PC-3 (cell line): Measurements from ENCODE around the gene CYP4F11. TPM values are rescaled to one million over a fixed set of nuclear protein-coding genes. Genes with fewer than 3 reads are reported as not detected.

Experiments used
- ATAC-seq: fragments of 200-7000 bp; cut with Tn5 transposase; 2 replicates; pipeline ENCODE4 v1.9.1; 2020; ENCODE audit warnings: mild to moderate bottlenecking, moderate library complexity
- BruUV-seq: library from RNA; stranded (reverse); fragments of 400-500 nt; replicated peaks from 2 replicates; lab custom pipeline; 2021; lab: Mats Ljungman, UMichigan
- CTCF ChIA-PET: fragments of 300-600 bp; sonication (Branson Sonifier 250); formaldehyde crosslinking; loops from one replicate; lab custom pipeline; 2022; ENCODE audit warnings: antibody characterized with exemption; lab: Charles Lee
- POLR2A ChIA-PET: fragments of 300-600 bp; sonication (Branson Sonifier 250); formaldehyde crosslinking; loops from one replicate; lab custom pipeline; 2022; ENCODE audit warnings: antibody characterized with exemption; ENCODE audit not compliant: unreplicated experiment; lab: Charles Lee
- DNase-seq: peaks from one replicate; pipeline ENCODE4 v3.0.0-alpha.2; 2015
- H2AFZ ChIP-seq: fragments of 300-600 bp; sonication (generic); 2 replicates; pipeline ENCODE4 v1.6.0; 2016; ENCODE audit warnings: antibody characterized with exemption, low read length
- H3F3A ChIP-seq: fragments of 300-600 bp; sonication (generic); one replicate; pipeline ENCODE4 v1.6.0; 2017; ENCODE audit warnings: antibody characterized with exemption, low read length, control low read depth, mild to moderate bottlenecking; ENCODE audit not compliant: unreplicated experiment
- H3K27ac ChIP-seq: fragments of 300-600 bp; sonication (generic); 2 replicates; pipeline ENCODE4 v1.5.1; 2016; ENCODE audit warnings: mild to moderate bottlenecking, low read length
- H3K27me3 ChIP-seq: fragments of 300-600 bp; sonication (generic); 2 replicates; pipeline ENCODE4 v1.6.1; 2016; ENCODE audit warnings: low read length, mixed read lengths
- H3K36me3 ChIP-seq: fragments of 300-600 bp; sonication (generic); 2 replicates; pipeline ENCODE4 v1.6.1; 2016; ENCODE audit warnings: low read depth, mixed run types, low read length, mixed read lengths
- H3K4me1 ChIP-seq: fragments of 300-600 bp; sonication (generic); 2 replicates; pipeline ENCODE4 v1.5.1; 2016; ENCODE audit warnings: low read length; ENCODE audit not compliant: insufficient read depth
- H3K4me2 ChIP-seq: fragments of 300-600 bp; sonication (generic); 2 replicates; pipeline ENCODE4 v1.6.0; 2016; ENCODE audit warnings: low read length
- H3K4me3 ChIP-seq: fragments of 300-600 bp; sonication (generic); 2 replicates; pipeline ENCODE4 v1.5.1; 2016; ENCODE audit warnings: mild to moderate bottlenecking, low read length, mixed read lengths
- H3K79me2 ChIP-seq: fragments of 300-600 bp; sonication (generic); 2 replicates; pipeline ENCODE4 v1.6.1; 2017; ENCODE audit warnings: low read length, mixed read lengths
- H3K9ac ChIP-seq: fragments of 300-600 bp; sonication (generic); 2 replicates; pipeline ENCODE4 v1.6.0; 2016; ENCODE audit warnings: mild to moderate bottlenecking, low read length
- H3K9me2 ChIP-seq: fragments of 300-600 bp; sonication (generic); replicated peaks from 2 replicates; pipeline ENCODE4 v1.6.1; 2016; ENCODE audit warnings: mixed run types, low read length, mixed read lengths
- H3K9me3 ChIP-seq: fragments of 300-600 bp; sonication (generic); 2 replicates; pipeline ENCODE4 v1.6.1; 2016; ENCODE audit warnings: low read length, mixed read lengths
- H4K20me1 ChIP-seq: fragments of 300-600 bp; sonication (generic); 2 replicates; pipeline ENCODE4 v1.6.1; 2016; ENCODE audit warnings: low read length, mixed read lengths
- EZH2 ChIP-seq: fragments of 300-600 bp; sonication (generic); IDR thresholded peaks from one replicate; pipeline ENCODE4 v1.6.1; 2017; ENCODE audit warnings: antibody characterized with exemption, mild to moderate bottlenecking, low read length; ENCODE audit not compliant: unreplicated experiment
- EZH2phosphoT487 ChIP-seq: fragments of 300-600 bp; sonication (generic); IDR thresholded peaks from 2 replicates; pipeline ENCODE4 v1.6.1; 2018; ENCODE audit warnings: mild to moderate bottlenecking, antibody characterized with exemption, low read length, borderline replicate concordance
- intact Hi-C: fragments of 100-400 bp; cut with micrococcal nuclease; formaldehyde crosslinking; loops from 2 replicates; pipeline ENCODE4 v1.9.0; 2023
- total RNA-seq: library from RNA; depleted of rRNA; stranded (reverse); fragments of >200 nt; gene quantifications from 2 replicates; pipeline ENCODE4 v1.2.3, GENCODE V29; 2014
- TF ChIP-seq, protein P1 (sequence below): fragments of 300-600 bp; sonication (generic); conservative IDR thresholded peaks from 2 replicates; pipeline ENCODE4 v1.5.1; 2017; ENCODE audit warnings: antibody characterized with exemption, low read depth, mild to moderate bottlenecking, low read length

Gene CYP4F11
- total RNA-seq, 1 experiment from 2014 or later = 0.11 TPM

GRCh38 chr19:15928321-15928720 is 6.0 kb downstream of the CYP4F11 start:
- intact Hi-C loops = no loop called here
- Histone ChIP-seq H3K4me2 (no peak overlapping the region), H3K9me2 (no peaks in the 10 kb centered on the region), H3K36me3 (no peaks in the 10 kb centered on the region), H3F3A (no peaks in the 10 kb centered on the region), H3K27me3 (peaks cover 18% of the 10 kb centered on the region), H3K27ac (no peak overlapping the region), H3K4me3 (no peak overlapping the region), H3K79me2 (no peaks in the 10 kb centered on the region), H3K4me1 (no peaks in the 10 kb centered on the region), H3K9me3 (no peaks in the 10 kb centered on the region), H4K20me1 (no peaks in the 10 kb centered on the region), H3K9ac (no peak overlapping the region), H2AFZ (no peak overlapping the region)
- TF ChIP-seq EZH2phosphoT487 = no peak
- no peak for TF ChIP-seq EZH2
- TF ChIP-seq, protein P1, sequence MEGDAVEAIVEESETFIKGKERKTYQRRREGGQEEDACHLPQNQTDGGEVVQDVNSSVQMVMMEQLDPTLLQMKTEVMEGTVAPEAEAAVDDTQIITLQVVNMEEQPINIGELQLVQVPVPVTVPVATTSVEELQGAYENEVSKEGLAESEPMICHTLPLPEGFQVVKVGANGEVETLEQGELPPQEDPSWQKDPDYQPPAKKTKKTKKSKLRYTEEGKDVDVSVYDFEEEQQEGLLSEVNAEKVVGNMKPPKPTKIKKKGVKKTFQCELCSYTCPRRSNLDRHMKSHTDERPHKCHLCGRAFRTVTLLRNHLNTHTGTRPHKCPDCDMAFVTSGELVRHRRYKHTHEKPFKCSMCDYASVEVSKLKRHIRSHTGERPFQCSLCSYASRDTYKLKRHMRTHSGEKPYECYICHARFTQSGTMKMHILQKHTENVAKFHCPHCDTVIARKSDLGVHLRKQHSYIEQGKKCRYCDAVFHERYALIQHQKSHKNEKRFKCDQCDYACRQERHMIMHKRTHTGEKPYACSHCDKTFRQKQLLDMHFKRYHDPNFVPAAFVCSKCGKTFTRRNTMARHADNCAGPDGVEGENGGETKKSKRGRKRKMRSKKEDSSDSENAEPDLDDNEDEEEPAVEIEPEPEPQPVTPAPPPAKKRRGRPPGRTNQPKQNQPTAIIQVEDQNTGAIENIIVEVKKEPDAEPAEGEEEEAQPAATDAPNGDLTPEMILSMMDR = no peak
- POLR2A ChIA-PET = no interaction called here
- CTCF ChIA-PET = no interaction called here
- ATAC-seq (no peak), DNase-seq (no peak)
- no TSS peak for BruUV-seq

DNA sequence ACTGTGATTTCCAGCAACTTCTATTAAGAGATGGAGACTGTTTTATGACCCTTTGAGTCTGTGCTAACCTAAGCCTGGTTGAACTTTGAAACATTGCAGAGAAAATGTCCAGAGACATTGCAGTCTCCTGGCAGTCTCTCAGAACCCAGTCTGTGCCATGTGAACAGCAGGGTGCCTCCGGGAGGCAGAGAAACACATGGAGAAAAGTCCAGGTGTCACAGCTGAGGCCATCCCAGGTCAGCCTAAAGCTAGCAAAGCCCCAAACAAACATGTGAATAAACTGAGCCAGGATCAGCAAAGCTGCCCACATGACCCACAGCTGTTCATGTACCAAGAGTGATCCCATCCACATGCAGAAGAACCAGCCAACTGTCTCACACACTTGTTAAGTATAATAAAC is 7.8 kb downstream of the CYP4F11 start:
- no peaks in the 10 kb centered on the region for H3K4me1 ChIP-seq
- H3K27ac ChIP-seq = no peak overlapping the region
- no TSS peak for BruUV-seq
- ATAC-seq (no peak), DNase-seq (no peak)
- intact Hi-C loops = no loop called here
- ChIA-PET CTCF (no interaction called here), POLR2A (no interaction called here)
- no peaks in the 10 kb centered on the region for H3F3A ChIP-seq
- H3K9ac ChIP-seq = no peak overlapping the region
- H3K36me3 ChIP-seq = no peaks in the 10 kb centered on the region
- H3K27me3 ChIP-seq = peaks cover 20% of the 10 kb centered on the region
- TF ChIP-seq, protein P1 = no peak
- TF ChIP-seq EZH2 = no peak
- no peak for TF ChIP-seq EZH2phosphoT487
- H3K9me3 ChIP-seq = no peaks in the 10 kb centered on the region
- no peaks in the 10 kb centered on the region for H3K9me2 ChIP-seq
- H2AFZ ChIP-seq = no peak overlapping the region
- H3K4me3 ChIP-seq = no peak overlapping the region
- no peaks in the 10 kb centered on the region for H4K20me1 ChIP-seq
- H3K4me2 ChIP-seq = no peak overlapping the region
- H3K79me2 ChIP-seq = no peaks in the 10 kb centered on the region

DNA sequence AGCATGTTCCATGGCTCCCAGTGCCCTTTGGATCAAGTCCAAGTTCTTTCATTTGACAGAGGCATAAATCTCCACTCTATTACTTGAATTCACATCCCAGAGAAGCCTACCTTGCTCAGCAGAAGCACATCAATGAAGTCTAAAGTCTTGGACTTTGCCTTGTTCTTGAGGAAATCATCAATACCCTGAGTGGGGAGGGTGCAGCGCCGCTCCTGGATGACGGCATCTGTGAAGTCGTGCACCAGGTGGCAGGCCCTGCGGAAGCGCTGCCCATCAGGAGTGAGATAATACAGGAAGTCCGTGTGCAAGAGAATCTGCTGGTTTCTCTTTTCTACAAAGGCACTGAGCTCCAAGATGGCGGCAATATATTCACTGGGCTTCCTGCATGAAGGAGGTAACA is 10.6 kb downstream of the CYP4F11 start:
- POLR2A ChIA-PET = no interaction called here
- no peak for DNase-seq
- peaks cover 27% of the 10 kb centered on the region for H3K27me3 ChIP-seq
- CTCF ChIA-PET = no interaction called here
- H3K79me2 ChIP-seq = no peaks in the 10 kb centered on the region
- TF ChIP-seq, protein P1 = no peak
- H3K4me2 ChIP-seq = no peak overlapping the region
- H3K4me3 ChIP-seq = no peak overlapping the region
- no TSS peak for BruUV-seq
- H3K9ac ChIP-seq = no peak overlapping the region
- H3F3A ChIP-seq = no peaks in the 10 kb centered on the region
- no peaks in the 10 kb centered on the region for H3K9me2 ChIP-seq
- no peaks in the 10 kb centered on the region for H3K36me3 ChIP-seq
- no peaks in the 10 kb centered on the region for H3K4me1 ChIP-seq
- no peak overlapping the region for H3K27ac ChIP-seq
- no peaks in the 10 kb centered on the region for H3K9me3 ChIP-seq
- intact Hi-C loops = no loop called here
- H4K20me1 ChIP-seq = no peaks in the 10 kb centered on the region
- H2AFZ ChIP-seq = no peak overlapping the region
- no peak for ATAC-seq
